ENCODE results near the gene SEMA7A.
"Not testable (repeated sequence)": the region's sequence is repeated elsewhere in the genome, so short reads cannot be mapped to it uniquely, and the experiment has no call there.

The SEMA7A gene

DNA sequence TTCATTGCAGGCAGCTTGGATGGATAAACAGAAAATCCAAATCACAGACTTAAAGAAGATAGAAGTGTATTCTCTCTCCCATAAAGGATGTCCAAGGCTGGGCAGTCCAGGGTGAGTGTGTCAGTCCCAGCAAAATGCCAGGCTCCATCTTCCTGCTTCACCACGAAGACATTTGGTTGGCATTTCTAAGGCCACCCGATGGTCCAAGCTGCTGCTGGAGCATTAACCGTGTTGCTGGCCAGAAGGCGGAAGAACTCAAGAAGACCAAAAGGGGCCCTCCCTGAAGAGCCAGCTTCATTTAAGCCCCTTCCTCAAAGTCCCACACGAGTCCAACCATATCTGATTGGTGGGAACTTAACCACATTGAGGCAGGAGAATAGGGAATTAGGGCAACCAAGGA, 63.3 kb downstream of the SEMA7A start:
- DNase-seq: no peak

DNA sequence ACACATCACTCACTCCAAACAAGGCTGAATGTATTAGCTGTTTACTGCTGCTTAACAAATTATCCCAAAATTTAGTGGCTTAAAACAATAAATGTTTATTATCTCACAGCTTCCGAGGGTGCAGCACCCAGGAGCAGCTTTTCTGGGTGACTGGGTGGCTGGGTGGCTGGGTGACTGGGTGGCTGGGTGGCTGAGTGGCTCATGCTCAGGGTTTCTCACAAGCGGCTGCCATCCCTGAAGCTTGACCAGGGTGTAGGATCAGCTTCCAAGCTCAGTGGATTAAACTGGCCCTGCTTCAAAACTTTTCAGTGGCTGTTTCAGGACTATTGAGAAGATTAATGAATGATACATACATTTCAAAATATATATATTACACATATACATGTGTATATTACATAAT, 64.0 kb downstream of the SEMA7A start:
- no peak for DNase-seq

DNA sequence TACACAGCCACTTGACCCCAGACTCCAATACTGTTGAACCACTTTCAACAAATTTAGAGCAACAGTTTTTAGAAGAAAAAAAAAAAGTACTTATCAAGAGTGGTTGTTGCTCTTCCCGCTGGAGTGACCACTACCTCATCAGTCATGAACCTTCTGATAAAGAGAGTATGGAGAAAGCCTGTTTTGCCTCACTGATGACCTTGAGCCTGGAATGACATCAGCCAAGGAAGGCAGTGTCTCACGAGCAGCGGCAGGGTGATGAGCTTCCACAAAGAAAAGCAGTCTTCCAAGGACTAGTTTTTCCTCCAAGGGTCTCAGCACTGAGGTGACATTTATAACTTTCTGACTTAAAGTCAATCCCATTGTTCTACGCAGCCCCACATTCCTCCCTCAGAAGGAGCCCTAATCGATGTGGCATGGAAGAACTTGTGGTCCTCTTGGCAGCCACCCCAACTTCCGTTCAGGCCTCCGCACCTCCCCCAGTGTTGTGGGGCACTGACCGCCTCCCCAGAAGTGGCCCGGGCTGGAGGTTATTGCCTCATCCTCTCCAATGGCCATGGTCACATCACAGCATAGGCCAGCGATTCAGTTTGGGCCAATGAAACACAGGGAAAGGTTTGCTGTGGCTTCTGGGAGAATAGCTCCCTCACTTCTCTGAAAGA, 64.5 kb downstream of the SEMA7A start:
- DNase-seq: no peak

DNA sequence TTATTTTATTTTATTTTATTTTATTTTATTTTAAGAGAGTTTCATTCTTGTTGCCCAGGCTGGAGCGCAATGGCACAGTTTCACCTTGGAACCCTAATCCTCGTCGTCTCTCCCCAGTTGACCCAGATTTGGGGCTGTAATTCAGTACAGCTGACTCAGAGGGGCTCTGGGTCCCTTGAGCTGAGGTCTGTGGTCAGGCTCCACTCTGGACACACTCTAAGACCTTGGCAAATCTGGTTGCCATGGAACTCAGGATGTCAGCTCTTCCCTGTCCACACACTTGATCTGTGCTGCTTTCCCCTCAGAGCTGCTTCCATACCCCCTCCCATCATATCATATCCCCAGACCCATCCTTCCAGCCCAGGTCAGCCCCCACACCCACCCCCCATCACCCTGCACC, 65.6 kb downstream of the SEMA7A start:
- no peak for DNase-seq

DNA sequence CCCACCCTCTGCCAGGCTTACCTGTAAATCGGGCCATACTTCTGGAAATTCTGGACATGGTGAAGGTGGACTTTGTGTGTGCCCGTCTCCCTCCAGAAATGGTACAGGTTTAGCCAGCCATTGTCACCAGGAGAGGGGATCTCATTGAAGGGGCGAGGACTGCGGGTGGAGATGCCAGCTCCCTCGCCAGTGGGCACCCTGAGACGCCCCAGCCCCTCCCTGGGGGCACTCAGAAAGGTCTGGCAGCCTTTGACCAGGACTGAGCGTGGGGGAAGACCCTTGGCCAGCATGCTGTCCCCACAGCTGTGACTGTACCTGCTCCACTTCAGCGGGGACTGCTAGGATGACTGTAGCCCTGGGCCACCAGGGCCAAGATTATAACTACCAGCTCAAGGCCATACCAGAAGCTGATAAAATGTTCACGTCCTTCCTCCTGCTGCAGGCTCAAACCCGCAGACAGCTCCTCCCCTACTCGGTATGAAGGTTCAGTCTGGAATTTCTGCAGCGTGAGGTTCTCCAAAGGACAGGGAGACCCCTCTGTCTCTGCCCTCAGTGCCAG, 66.4 kb downstream of the SEMA7A start, which contains the start of gene CYP11A1:
TSS of gene CYP11A1 (minus strand) at position 351 of the 559 bp plus-strand sequence. CDS start at position 290, 61 bp downstream.
- no peak for DNase-seq

DNA sequence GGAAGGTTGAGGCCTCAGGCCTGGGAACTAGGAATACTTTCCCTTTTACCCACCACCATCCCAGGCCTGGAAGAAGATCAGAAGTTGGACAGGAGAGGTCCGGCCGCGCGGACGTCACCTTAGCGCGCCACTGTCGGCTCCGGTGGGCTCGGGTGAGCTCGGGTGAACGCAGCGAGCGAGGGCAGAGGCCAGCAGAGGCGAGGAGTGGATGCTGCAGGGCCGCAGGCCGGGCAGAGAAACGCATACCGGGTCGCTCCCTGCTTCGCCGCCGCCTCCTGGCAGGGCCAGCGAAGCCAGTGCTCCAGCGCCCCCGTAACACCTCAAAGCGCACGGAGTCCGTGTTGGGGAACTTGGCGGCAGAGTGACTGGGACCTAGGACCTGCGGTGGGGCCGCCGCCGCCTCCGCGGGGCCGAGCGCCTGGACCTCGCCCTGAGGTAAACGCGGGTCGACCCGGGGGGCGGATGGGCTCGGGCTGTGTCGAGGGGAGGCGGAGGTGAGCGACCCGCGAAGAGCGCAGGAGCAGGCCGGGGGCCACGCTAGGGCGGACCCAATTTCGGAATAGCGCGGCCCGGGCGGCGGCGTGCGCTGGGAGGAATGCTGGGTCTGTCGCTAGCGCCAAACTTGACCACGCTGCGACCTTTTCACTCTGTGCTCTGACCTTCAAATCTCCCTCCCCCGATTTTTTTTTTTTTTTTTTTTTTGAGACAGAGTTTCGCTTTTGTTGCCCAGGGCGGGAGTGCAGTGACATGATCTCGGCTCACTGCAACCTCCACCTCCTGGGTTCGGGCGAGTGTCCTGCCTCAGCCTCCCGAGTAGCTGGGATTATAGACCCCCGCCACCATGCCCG, 67.9 kb downstream of the SEMA7A start:
- peak; percentile 40 to 54 for DNase-seq

DNA sequence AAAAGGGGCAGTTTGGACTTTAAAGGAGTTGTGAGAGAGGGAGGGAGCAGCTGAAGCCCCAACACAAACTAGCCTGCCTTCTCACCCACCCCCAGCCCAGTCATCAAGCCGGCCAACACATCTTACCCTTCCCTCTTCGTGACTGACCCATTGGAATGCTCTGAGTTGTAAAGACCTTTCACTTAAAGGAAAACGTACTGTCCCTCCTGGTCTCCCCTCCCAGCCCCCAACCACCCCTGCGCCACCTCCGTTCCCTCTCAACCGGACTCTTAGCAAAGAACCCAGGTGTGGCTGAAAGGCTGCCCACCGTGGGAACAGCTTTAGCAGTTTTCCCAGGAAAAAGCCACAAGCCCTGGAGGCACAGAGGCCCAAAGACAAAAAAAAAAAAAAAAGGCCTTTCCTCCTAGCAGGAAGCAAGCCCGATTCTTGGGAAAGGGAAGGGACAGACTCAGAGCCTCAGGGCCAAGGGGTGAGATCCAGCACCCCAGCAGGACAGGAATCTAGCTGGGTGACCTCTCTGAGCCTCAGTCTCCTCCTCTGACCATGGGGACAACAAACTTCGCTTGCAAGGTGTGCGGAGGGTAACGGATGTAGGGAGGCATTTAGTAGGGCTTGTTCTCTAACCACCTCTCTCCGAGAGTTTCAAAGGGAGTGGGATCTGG, 68.7 kb downstream of the SEMA7A start:
- DNase-seq: no peak

DNA sequence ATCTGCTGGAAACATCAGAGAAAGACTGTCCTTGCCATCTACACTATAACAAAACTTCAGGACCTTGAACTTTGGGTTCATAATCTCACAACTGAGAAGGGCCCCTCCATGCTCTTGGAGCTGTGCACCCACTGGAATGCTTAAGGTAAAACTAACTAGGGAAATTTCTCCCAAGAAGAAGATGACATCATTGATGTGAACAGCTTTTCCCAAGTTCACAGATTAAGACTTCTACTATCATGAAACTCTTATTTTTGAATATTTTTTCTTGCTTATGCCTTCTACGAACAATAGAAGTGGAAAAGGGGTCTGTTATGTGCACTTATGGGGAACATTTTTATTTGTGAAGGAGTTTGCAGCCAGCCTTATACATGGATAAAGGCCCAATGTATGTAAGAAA, 71.3 kb downstream of the SEMA7A start:
- no peak for DNase-seq

DNA sequence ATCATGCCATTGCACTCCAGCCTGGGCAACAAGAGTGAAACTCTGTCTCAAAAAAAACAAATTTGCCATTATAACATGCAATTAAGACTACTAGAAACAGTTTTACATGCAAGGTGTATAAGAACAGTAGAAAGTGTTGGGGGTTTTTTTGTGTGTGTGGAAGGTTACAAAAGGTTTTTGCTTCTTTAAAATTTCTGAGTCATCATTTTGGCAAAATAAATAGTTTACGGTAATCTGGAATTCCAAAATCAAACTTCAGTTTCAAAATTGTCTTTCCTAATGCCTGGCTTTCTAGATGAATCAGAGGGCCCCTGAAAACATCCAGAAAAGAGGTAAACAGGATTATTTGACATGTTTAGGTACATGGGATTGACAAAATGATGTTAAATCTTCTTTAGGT, 72.9 kb downstream of the SEMA7A start:
- DNase-seq: not testable (repeated sequence)

DNA sequence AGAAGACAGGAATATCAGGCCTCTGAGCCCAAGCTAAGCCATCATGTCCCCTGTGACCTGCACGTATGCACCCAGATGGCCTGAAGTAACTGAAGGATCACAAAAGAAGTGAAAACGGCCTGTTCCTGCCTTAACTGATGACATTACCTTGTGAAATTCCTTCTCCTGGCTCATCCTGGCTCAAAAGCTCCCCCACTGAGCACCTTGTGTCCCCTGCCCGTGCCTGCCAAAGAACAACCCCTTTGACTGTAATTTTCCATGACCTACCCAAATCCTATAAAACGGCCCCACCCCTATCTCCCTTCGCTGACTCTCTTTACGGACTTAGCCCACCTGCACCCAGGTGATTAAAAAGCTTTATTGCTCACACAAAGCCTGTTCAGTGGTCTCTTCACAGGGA, 74.4 kb downstream of the SEMA7A start:
- DNase-seq: not testable (repeated sequence)

All from activated T-cell treated with anti-CD3 and anti-CD28 coated beads, Interleukin-2, amount 50 U/mL, for 48 hours (primary cell).